Measurements from ENCODE around the gene PAX7.

Gene PAX7

GRCh38 chr1:18795002-18795689 lies 164.5 kb downstream of the PAX7 start:
- no peak for DNase-seq (ENCODE audit: low spot score)

GRCh38 chr1:18796950-18797349 lies 166.3 kb downstream of the PAX7 start:
- DNase-seq (ENCODE audit: low spot score) = no peak
